PC-9 (cell line): ENCODE data around the gene ALPP.
"Not testable (repeated sequence)": the region's sequence is repeated elsewhere in the genome, so short reads cannot be mapped to it uniquely, and the experiment has no call there.

Source experiments
- EZH2 ChIP-seq: fragments of 200-600 bp; sonication (generic); IDR thresholded peaks from 2 replicates; pipeline ENCODE4 v1.8.0; 2017; ENCODE audit warnings: antibody characterized with exemption, low read depth
- TF ChIP-seq, protein P1 (sequence below): fragments of 200-600 bp; sonication (generic); conservative IDR thresholded peaks from 2 replicates; pipeline ENCODE4 v1.6.1; 2017; ENCODE audit warnings: mixed run types, antibody characterized with exemption, mild to moderate bottlenecking, moderate library complexity

DNA sequence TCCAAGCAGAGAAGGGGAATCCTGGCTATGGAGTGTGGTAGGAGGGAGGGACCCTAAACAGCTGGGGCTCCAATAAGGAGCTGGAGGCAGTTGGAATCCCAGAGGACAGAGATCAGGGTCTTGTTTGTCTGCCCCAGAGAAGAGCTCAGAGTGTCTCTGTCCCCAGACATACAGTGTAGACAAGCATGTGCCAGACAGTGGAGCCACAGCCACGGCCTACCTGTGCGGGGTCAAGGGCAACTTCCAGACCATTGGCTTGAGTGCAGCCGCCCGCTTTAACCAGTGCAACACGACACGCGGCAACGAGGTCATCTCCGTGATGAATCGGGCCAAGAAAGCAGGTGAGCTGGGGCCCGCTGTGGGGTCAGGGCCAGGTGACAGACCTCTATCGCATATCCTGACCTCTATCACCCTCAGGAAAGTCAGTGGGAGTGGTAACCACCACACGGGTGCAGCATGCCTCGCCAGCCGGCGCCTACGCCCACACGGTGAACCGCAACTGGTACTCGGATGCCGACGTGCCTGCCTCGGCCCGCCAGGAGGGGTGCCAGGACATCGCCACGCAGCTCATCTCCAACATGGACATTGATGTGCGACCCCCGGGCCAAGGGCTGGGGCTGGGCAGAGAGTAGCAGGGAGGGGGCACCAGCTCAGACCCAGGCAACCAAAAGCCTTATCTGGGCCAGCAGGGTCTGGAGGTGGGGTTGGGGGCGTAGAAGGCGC, 29.0 kb downstream of the ALPP start:
- TF ChIP-seq, protein P1, sequence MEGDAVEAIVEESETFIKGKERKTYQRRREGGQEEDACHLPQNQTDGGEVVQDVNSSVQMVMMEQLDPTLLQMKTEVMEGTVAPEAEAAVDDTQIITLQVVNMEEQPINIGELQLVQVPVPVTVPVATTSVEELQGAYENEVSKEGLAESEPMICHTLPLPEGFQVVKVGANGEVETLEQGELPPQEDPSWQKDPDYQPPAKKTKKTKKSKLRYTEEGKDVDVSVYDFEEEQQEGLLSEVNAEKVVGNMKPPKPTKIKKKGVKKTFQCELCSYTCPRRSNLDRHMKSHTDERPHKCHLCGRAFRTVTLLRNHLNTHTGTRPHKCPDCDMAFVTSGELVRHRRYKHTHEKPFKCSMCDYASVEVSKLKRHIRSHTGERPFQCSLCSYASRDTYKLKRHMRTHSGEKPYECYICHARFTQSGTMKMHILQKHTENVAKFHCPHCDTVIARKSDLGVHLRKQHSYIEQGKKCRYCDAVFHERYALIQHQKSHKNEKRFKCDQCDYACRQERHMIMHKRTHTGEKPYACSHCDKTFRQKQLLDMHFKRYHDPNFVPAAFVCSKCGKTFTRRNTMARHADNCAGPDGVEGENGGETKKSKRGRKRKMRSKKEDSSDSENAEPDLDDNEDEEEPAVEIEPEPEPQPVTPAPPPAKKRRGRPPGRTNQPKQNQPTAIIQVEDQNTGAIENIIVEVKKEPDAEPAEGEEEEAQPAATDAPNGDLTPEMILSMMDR = not testable (repeated sequence)
- not testable (repeated sequence) for TF ChIP-seq EZH2
